Measurements from ENCODE around the gene COL11A2.

Gene COL11A2

GRCh38 chr6:33124947-33125346 lies 67.3 kb downstream of the COL11A2 start:
- DNase-seq (ENCODE audit: low read depth, low spot score), result no peak
- TF ChIP-seq CTCF (IDR thresholded peaks at IDR 0.05; ENCODE audit: low read depth, low read length), result no peak
- in situ Hi-C loops (cut with HindIII; ENCODE audit: low sequenced_read_pairs), result no loop called here
- no peak overlapping the region for H3K4me3 ChIP-seq (ENCODE audit: low read depth, low read length)

- in situ Hi-C loops (cut with HindIII; ENCODE audit: low sequenced_read_pairs), result no loop called here
- no peak for TF ChIP-seq CTCF (IDR thresholded peaks at IDR 0.05; ENCODE audit: low read depth, low read length)
- no peak for DNase-seq (ENCODE audit: low read depth, low spot score)
- H3K4me3 ChIP-seq (ENCODE audit: low read depth, low read length), result no peak overlapping the region
These were observed 67.8 kb downstream of the COL11A2 start for GRCh38 chr6:33124525-33124901.

- peak; percentile 13 for DNase-seq (ENCODE audit: low read depth, low spot score)
- in situ Hi-C loops (cut with HindIII; ENCODE audit: low sequenced_read_pairs), result no loop called here
- TF ChIP-seq CTCF (IDR thresholded peaks at IDR 0.05; ENCODE audit: low read depth, low read length), result peak; percentile 41
- no peak overlapping the region for H3K4me3 ChIP-seq (ENCODE audit: low read depth, low read length)
These were observed 68.3 kb downstream of the COL11A2 start for GRCh38 chr6:33123732-33124524.

- in situ Hi-C loops (cut with HindIII; ENCODE audit: low sequenced_read_pairs), result no loop called here
- no peak for TF ChIP-seq CTCF (IDR thresholded peaks at IDR 0.05; ENCODE audit: low read depth, low read length)
- no peak for DNase-seq (ENCODE audit: low read depth, low spot score)
- no peak overlapping the region for H3K4me3 ChIP-seq (ENCODE audit: low read depth, low read length)
These were observed 69.1 kb downstream of the COL11A2 start for GRCh38 chr6:33123181-33123580.

GRCh38 chr6:33120001-33120400 lies 72.3 kb downstream of the COL11A2 start:
- no peak overlapping the region for H3K4me3 ChIP-seq (ENCODE audit: low read depth, low read length)
- TF ChIP-seq CTCF (IDR thresholded peaks at IDR 0.05; ENCODE audit: low read depth, low read length), result no peak
- DNase-seq (ENCODE audit: low read depth, low spot score), result no peak
- in situ Hi-C loops (cut with HindIII; ENCODE audit: low sequenced_read_pairs), result no loop called here

DNA sequence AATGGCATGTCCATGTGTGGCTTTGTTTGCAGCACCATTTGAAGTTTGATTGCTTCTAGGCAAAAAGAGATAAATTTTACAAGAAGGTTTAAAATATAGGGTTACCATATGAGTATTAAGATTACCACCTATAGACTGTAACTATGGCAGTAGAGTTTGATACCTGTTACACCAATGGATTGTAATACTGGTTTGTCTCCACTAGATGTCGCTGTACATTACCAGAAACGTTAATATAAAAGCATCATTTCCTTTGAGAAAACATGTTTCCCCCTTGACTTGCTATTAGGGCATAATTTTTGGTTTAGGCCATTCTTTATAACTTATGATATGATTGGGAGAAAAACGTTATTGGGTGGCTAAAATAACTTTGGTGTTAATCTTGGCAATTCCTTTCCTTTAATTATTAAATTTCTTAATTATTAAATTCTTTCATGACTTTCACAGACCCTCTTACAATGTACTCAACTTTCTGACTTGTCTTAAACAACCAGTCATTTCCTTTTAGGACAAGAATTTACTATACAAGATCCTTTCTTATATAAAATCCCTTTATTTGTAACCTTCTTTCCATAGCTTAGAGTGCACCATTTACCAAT lies 73.6 kb downstream of the COL11A2 start:
- no peak overlapping the region for H3K4me3 ChIP-seq (ENCODE audit: low read depth, low read length)
- peak; percentile 48 for DNase-seq (ENCODE audit: low read depth, low spot score)
- in situ Hi-C loops (cut with HindIII; ENCODE audit: low sequenced_read_pairs), result no loop called here
- peak; percentile 67 for TF ChIP-seq CTCF (IDR thresholded peaks at IDR 0.05; ENCODE audit: low read depth, low read length)
